Cerebellar cortex (tissue), 1 donor: ENCODE measurements around the gene ZGPAT.
"Not testable (repeated sequence)": the region's sequence is repeated elsewhere in the genome, so short reads cannot be mapped to it uniquely, and the experiment has no call there.

Experiments
- DNase-seq: peaks from one replicate; pipeline ENCODE4 v3.0.0-alpha.2; 2015; ENCODE audit warnings: low spot score

The ZGPAT gene, protein sequence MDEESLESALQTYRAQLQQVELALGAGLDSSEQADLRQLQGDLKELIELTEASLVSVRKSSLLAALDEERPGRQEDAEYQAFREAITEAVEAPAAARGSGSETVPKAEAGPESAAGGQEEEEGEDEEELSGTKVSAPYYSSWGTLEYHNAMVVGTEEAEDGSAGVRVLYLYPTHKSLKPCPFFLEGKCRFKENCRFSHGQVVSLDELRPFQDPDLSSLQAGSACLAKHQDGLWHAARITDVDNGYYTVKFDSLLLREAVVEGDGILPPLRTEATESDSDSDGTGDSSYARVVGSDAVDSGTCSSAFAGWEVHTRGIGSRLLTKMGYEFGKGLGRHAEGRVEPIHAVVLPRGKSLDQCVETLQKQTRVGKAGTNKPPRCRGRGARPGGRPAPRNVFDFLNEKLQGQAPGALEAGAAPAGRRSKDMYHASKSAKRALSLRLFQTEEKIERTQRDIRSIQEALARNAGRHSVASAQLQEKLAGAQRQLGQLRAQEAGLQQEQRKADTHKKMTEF

DNA sequence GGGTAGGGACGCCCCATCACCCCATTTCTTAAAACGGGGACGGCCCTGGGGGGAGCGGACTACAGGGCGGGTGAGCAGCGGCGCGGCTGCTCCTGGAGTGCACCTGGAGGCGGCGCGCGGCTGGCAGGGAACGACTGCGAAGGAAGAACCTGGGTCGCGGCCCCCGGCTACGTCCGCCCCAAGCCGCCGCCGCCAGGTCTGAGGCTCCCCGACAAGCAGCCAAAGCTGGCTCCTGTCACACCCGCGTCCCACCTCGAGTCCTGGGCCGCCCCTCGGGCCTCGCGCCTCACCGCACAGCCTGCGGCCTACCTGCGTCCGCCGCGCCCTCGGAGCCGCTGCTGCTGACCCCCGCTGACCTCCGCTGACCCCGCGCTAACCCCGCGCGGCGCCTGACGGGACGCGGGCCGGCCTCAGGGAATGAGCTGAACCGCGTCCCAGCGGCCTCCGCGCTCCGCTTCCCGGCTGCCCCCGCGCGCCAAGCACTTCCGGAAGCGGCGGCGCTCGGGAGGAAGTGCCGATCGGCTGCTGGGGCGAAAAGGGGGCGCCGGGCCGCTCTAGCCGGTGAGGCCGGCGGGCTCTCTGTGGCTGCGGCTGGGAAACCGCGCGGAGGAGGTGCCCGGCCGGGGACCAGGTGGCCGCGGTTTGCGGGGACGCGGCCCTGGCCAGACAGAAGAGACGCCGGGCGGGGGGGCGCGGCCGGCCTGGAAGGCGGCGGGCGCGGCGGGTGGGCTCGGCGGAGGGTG lies at the start of gene ZGPAT, which contains the start of gene ARFRP1:
ZGPAT (plus strand) TSS at position 482 of the 743 bp plus-strand sequence. CDS start 542 bp downstream, outside the sequence.
ARFRP1 (minus strand) TSS at position 419 of the 743 bp plus-strand sequence. CDS start 885 bp downstream, outside the sequence.
- DNase-seq, result peak; percentile 78

DNA sequence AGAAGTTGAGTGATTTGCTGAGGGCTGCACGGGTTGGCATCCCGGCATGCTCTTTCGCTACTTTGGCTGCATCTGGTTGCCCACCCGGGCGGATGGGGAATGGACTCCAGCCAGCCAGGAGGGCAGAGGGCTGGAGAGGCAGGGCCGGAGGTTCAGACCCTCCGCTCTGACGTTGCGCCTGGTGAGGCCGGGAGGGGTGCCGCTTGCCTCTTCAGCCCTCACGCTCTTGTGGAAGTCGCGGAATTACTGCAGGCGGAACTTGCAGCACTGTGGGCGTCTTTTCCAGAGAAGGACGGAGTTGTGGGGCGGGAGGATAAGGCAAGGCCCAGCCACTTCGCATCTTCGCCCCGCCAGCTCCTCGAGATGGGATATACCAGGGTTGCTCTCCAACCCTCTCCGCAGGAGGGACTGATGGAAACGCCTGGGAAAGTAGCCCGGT lies 49.1 kb upstream of the ZGPAT start:
- no peak for DNase-seq

DNA sequence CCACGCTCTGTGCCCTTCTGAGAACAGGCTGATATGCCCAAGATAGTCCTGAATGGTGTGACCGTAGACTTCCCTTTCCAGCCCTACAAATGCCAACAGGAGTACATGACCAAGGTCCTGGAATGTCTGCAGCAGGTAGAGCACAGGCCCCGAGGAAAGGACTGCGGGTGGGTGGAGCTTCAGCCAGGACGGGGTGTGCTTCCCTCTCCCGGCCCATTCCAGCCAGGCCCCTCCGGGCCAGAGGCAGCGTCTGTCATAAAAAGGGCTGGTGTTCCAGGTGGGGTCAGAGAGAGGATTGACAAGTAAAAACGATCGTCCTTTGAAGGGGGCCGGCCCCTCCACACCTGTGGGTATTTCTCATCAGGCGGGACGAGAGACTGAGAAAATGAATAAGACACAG lies 48.5 kb upstream of the ZGPAT start:
- no peak for DNase-seq

DNA sequence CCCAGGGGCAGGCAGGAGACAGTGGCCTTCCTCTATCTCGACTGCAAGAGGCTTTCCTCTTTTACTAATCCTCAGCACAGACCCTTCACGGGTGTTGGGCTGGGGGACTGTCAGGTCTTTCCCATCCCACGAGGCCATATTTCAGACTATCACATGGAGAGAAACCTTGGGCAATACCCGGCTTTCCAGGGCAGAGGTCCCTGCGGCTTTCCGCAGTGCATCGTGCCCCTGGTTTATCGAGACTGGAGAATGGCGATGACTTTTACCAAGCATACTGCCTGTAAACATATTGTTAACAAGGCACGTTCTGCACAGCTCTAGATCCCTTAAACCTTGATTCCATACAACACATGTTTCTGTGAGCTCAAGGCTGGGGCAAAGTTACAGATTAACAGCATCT lies 47.7 kb upstream of the ZGPAT start:
- not testable (repeated sequence) for DNase-seq

DNA sequence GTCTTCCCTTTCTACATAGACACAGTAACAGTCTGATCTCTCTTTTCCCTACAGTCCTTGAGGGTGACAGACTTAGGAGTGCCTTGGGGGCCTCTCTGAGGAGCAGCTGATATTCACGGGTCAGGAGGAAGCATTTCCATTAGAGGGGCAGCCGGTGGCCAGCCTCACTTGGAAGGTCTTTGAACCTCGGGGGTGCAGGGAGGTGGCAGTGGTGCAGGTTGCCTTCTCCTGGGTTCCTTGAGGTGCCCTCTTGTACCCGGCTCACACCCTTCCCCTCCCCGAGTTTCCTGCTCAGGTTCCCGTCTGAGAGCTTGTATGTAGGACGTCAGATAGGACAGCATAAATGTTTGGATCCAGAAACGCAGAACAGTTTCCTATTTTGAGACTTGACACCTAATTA lies 47.2 kb upstream of the ZGPAT start:
- DNase-seq, result no peak

DNA sequence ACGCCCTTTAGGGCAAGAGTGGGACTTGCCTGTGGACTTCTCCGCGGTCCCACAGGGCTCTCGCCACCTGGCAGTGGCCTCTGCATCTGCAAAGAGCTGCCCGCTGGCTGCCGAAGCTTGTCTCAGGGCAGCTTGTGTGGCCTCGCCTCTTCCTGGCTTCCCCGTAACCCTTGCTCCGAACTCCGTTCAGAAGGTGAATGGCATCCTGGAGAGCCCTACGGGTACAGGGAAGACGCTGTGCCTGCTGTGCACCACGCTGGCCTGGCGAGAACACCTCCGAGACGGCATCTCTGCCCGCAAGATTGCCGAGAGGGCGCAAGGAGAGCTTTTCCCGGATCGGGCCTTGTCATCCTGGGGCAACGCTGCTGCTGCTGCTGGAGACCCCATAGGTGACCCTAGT lies 46.7 kb upstream of the ZGPAT start:
- DNase-seq, result no peak

DNA sequence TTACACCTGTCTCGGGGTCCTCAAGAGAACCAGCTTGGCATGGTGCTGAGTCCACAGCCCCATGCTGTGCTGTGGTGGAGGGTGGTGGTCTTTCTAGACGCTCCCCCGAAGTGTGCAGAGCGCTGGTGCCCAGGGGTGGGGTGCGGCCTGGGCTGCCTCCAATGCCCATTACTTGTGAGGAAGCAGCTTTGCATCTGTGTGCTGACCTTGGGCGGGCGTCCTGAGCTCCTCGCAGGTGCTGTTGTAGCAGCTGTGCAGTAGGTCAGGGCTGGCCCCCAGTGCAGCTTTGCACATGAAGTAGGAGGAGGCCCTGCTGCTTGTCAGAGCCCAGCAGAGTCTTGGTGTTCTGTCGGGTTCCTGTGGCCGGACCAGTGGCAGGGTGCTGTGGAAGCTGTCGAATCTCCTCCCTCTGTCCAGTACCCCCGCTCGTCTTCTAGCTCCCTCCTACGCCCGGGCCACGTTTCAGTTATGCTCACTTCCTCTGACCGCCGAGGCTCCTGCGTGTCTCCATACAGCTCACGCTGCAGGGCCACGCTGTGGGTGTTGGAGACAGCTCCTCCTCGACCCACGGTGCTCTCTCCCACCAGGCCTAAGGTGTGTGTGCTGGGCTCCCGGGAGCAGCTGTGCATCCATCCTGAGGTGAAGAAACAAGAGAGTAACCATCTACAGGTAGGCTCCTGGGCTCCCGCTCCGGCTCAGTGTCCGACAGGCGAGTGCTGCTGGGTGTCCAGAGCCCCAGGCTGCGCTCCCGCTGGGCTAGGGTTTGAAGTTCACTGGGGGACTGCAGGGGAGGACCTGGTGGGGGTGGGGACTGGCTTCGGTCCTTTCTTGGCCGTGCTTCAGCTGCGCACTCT lies 45.7 kb upstream of the ZGPAT start:
- DNase-seq, result no peak

DNA sequence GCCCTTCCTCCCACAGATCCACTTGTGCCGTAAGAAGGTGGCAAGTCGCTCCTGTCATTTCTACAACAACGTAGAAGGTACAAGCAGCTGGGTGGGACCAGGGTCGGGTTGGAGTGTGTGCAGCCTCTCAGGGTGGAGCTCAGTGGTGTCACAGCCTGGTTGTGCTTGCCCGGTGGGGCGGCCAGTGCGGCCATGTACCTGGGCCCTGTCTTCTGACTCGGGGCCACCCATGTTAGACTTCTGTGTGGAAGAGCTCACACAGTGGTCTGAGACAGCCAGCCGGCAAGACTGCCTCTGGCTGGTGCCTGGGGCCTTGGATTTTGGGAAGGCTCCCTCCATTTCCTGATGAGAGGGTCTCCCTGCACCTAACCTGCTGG lies 45.0 kb upstream of the ZGPAT start:
- no peak for DNase-seq

DNA sequence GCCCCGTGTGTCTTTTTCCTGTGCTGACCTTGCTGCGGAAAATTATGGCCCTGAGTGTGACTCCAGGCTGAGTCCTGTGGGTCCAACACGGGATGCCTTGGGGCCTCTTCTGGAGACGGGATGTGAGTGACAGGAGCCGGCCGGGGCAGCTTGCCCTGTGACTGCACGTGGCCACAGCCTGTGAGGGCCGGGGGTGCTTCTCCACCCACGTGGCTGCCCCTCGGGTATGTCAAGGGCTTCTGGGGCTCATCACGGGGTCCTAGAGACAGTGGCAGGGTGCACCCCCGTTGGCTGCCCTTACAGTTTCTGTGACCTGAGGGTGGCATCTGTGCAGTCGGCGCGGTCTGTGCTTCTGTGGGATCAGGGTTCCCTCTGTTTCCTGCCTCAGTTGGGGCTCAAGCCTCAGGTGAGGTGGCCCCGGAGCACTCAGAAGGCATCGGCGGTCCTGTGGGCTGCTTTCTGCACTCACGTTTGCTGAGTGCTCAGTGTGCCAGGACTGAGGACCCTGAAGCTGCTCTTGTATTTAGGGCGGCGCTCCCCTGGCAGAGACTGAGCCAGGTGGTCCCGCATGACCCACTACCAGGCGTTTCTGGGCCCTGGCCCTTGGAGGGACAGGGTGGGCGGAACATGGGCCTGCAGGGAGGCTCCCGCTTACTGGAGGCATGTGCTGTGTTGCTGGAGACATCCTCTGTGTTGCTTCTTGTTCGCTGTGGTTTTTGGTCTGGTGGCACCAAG lies 44.3 kb upstream of the ZGPAT start:
- DNase-seq, result no peak

DNA sequence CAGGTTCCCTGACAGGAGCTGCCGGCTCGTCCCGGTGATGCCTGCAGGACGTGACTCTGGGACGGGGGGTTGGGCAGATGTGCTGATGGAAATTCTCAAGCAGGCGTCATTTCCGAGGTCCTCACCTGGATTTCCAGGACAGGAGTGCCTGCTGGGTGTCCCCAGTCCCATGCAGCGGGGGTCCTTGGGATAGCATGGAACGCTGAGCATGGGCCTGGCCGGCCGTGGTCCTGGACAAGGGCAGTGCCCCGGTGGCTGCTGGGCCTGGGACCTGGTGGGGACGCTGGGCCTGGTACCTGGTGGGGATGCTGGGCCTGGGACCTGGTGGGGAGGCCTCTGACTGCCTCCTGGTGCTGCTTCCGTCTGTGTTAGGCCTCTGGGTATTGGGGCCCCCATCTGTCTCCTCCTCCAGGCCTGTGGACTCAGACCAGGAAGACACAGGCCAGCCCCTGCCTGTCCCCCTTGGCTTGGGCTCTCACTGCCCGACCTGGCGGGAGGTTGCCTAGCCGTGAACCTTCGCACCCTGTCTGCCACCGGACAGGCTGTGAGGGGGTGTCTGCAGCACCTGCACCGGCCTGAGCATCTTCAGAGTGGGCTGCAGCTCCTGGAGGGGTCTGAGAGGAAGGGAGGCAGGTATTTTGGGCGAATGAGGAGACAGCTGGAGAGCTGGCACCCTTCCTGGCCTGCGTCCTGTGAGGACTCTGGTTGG lies 43.5 kb upstream of the ZGPAT start:
- no peak for DNase-seq

DNA sequence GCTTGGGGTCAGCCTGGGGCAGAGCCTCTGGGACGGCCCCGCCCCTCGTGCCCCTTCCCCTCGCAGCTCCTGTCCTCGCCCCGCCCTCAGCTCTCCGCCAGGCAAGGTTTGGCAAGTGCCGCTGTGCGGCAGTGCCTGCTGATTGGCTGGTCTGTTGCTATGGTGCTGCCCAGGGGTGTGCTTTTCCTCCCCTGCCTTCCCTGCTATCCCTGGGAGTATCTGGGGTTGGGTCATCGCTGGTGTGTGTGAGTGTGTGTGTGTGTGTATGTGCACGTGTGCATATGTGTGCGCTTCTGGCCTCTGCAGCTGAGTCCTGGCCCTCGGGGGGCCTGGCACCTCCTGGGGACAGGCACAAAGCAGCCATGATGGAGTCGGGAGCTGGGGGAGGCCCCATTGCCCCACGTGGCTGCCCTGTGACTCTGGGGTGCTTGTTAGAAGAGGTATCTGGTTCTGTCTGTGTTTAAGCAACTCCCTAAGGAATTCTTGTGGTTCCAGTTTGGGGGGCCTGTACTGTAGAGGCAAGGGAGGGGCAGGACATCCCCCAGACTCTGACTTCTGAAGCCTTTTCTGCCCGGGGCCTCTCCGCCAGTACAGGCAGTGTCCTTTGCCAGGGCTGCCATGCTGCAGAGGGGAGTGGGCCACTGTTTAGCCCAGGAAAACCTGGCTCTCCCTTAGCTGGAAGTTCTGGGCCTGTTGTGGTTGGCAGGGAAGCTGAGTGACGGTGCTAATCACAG lies 42.8 kb upstream of the ZGPAT start:
- DNase-seq, result peak; percentile 87

DNA sequence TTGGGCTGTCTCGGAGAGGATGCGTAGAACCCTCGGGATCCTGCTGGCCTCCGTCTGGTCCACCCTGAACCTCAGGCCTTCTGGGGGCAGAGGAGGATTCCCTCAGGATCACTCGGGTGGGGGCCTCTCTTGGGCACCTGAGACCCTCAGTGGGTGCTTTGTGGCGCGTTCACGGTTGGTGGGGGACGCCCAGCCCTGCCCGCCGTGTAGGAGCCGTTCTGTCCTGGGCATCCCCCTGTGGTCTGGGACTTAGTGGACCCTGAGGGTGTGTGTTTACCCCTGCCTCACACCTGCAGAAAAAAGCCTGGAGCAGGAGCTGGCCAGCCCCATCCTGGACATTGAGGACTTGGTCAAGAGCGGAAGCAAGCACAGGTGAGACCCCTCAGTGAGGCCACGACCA lies 42.1 kb upstream of the ZGPAT start:
- no peak for DNase-seq

DNA sequence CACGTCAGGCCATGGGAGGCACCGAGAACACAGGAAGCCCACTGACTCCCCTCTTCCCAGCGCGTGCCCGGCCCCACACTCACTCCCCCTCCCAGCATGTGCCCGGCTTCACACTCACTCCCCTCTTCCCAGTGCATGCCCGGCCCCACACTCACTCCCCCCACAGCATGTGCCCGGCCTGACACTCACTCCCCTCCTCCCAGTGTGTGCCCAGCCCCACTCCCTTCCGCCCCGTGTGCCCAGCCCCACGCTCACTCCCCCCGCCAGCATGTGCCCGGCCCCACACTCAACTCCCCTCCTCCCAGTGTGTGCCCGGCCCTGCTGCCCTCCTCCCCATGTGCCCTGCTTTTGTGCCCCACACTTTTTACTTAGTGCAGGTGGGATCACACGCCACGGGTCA lies 40.0 kb upstream of the ZGPAT start:
- no peak for DNase-seq

DNA sequence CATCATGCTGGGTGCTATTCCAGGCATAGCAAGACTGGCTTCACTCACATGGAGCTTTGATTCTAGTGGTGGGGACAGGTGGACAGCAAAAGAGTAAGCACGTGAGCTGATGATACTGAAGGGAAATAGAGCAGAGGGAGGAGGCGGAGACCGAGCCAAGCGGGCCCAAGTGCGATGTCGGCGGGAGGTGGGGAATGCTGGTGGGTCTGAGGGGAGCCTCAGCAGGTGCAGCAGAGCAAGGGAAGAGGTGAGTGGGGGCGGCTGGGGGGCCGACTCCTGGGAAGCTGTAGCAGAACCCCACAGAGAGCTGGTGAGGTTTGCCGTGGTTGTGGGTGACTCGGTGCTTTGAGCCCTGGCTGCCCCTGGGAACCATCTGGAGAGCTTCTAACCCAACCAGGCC lies 39.5 kb upstream of the ZGPAT start:
- no peak for DNase-seq

DNA sequence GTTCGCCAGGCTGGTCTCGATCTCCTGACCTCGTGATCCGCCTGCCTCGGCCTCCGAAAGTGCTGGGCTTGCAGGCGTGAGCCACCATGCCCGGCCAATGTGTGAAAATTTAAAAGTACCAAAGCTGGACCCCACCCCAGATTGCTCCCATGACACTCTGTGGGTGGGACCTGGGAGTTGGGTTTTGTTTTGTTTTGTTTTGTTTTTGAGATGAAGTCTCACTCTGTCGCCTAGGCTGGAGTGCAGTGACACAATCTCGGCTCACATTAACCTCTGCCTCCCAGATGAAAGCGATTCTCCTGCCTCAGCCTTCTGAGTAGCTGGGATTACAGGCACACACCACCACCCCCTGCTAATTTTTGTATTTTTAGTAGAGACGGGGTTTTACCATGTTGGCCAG lies 36.1 kb upstream of the ZGPAT start:
- DNase-seq, result not testable (repeated sequence)

DNA sequence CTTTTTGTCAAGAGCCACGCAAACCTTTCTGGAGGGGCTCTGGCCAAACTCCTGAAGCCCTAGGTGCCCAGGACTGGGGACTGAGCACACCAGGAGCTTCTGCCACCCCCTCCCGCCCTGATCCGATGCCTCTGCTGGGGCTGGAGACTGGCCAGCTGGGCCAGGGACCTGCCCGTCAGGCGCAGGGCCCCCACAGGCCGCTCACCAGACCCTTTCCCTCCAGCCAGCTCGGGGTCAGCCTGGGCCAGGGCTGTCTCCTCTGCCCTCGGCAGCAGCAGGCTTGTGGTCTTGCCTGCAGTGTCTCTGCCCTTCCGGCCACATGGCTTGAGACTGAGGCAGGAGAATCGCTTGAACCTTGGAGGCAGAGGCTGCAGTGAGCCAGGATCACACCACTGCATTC lies 35.2 kb upstream of the ZGPAT start:
- no peak for DNase-seq

DNA sequence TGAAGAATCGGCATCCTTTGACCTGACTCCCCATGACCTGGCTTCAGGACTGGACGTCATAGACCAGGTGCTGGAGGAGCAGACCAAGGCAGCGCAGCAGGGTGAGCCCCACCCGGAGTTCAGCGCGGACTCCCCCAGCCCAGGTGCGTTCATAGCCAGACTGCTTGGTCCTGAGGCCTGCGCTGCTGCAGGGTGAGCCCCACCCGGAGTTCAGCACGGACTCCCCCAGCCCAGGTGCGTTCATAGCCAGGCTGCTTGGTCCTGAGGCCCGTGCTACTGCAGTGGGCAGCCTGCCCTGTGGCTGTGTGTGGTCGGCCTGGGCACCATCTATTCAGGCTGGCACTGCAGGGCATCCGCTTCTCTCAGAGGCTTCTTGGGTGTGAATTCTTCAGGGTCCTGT lies 33.9 kb upstream of the ZGPAT start:
- no peak for DNase-seq

DNA sequence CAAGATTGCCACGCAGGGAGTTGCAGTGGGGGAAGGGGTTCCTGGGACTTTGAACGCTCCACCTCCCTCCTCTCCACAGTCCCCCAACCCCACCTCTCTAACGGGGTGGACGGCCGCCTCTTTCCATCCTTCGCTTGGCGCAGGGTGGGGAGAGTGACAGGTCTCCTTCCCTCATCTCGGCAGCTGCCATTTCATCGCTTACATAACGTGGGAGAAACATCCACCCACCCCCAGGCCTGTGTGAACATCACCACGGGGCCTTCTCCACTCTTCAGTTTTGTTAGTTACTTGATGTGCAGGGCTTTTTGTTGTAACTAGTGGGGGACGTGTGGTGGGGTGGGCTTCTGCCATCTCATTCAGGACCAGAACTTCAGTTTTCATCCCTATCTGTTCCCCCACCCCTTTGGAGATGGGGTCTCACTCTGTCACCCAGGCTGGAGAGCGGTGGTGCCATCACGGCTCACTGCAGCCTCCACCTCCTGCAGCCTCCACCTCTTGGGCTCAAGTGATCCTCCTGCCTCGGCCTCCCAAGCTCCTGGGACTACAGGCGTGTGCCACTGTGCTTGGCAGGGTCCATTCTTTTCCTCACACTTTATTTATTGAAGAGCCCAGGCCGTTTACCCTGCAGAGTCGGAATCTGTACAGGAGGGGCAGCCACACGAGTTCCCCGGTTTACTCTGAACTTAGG lies 32.0 kb upstream of the ZGPAT start:
- DNase-seq, result no peak

DNA sequence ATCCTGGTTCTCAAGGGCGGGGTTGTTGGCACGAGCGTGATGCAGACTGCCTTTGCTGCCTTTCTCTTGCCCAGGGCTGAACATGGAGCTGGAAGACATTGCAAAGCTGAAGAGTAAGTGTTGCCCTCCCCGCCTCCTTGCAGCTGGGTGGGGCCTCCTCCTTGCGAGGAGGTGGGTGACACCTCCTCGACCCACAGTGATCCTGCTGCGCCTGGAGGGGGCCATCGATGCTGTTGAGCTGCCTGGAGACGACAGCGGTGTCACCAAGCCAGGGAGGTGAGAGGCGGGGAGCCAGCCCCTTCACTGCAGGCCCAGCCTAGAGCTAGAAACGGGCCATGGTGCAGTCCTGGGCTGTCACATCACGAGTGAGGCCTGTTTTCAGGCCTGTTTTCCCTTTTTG lies 29.8 kb upstream of the ZGPAT start:
- DNase-seq, result no peak
